ENCODE measurements around the gene ADRB1.

The ADRB1 gene

GRCh38 chr10:114079421-114079820, 35.8 kb downstream of the ADRB1 start:
- in situ Hi-C loops (cut with MboI; ENCODE audit: low pct_unique_long_range_greater_than_20kb, low sequenced_read_pairs, unreplicated experiment): no loop called here
- TF ChIP-seq CTCF (IDR thresholded peaks at IDR 0.05; ENCODE audit: extremely low read depth, insufficient read depth, missing control alignments): no peak
- DNase-seq (ENCODE audit: low spot score): no peak

- DNase-seq (ENCODE audit: low spot score): no peak
These were observed 38.4 kb downstream of the ADRB1 start for GRCh38 chr10:114081911-114082583.

GRCh38 chr10:114083040-114083439, 39.4 kb downstream of the ADRB1 start:
- DNase-seq (ENCODE audit: low spot score): no peak
- no peak for TF ChIP-seq CTCF (IDR thresholded peaks at IDR 0.05; ENCODE audit: extremely low read depth, insufficient read depth, missing control alignments)
- in situ Hi-C loops (cut with MboI; ENCODE audit: low pct_unique_long_range_greater_than_20kb, low sequenced_read_pairs, unreplicated experiment): no loop called here

More at GRCh38 chr10:114081911-114082583, 38.4 kb downstream of the ADRB1 start:
- in situ Hi-C loops (cut with MboI; ENCODE audit: low pct_unique_long_range_greater_than_20kb, low sequenced_read_pairs, unreplicated experiment): no loop called here
- no peak for TF ChIP-seq CTCF (IDR thresholded peaks at IDR 0.05; ENCODE audit: extremely low read depth, insufficient read depth, missing control alignments)

GRCh38 chr10:114084215-114084614, 40.5 kb downstream of the ADRB1 start:
- in situ Hi-C loops (cut with MboI; ENCODE audit: low pct_unique_long_range_greater_than_20kb, low sequenced_read_pairs, unreplicated experiment): no loop called here

GRCh38 chr10:114087255-114087654, 43.6 kb downstream of the ADRB1 start:
- in situ Hi-C loops (cut with MboI; ENCODE audit: low pct_unique_long_range_greater_than_20kb, low sequenced_read_pairs, unreplicated experiment): no loop called here
- no peak for DNase-seq (ENCODE audit: low spot score)
- no peak for TF ChIP-seq CTCF (IDR thresholded peaks at IDR 0.05; ENCODE audit: extremely low read depth, insufficient read depth, missing control alignments)

More at GRCh38 chr10:114084215-114084614, 40.5 kb downstream of the ADRB1 start:
- TF ChIP-seq CTCF (IDR thresholded peaks at IDR 0.05; ENCODE audit: extremely low read depth, insufficient read depth, missing control alignments): no peak
- no peak for DNase-seq (ENCODE audit: low spot score)

GRCh38 chr10:114087655-114088054, 44.0 kb downstream of the ADRB1 start:
- in situ Hi-C loops (cut with MboI; ENCODE audit: low pct_unique_long_range_greater_than_20kb, low sequenced_read_pairs, unreplicated experiment): no loop called here
- peak; percentile 23 for TF ChIP-seq CTCF (IDR thresholded peaks at IDR 0.05; ENCODE audit: extremely low read depth, insufficient read depth, missing control alignments)
- no peak for DNase-seq (ENCODE audit: low spot score)

Measured in GM13977 (cell line).